ENCODE data around the gene TAF13. TPM values are rescaled to one million over a fixed set of nuclear protein-coding genes. Genes with fewer than 3 reads are reported as not detected.
"Not testable (repeated sequence)": the region's sequence is repeated elsewhere in the genome, so short reads cannot be mapped to it uniquely, and the experiment has no call there.

TAF13 gene
- total and polyA plus RNA-seq, 8 donors, result 7.2 to 18.8 (median 11.9) TPM

- no peak for FAIRE-seq
- WGBS, 2 donors, result 23 to 33% methylated on average over 3 of the region's 3 CpGs
- H3K4me1 ChIP-seq, result peaks cover 0 to 7% (median 4%) of the 10 kb centered on the region in 3 donors
- peak overlapping the region; percentile 8 to 100 (median 92) for H3K4me3 ChIP-seq
- DNase-seq, result no peak
- H3K27ac ChIP-seq, result no peak overlapping the region
- ATAC-seq, result no peak
- intact Hi-C loops (cut with DNase I), result no loop called here
- no peak for TF ChIP-seq CTCF (IDR thresholded peaks at IDR 0.05)
- H3K27me3 ChIP-seq, result no peaks in the 10 kb centered on the region
- H3K9me3 ChIP-seq, result no peaks in the 10 kb centered on the region
- no peaks in the 10 kb centered on the region for H3K36me3 ChIP-seq
These were observed 35.2 kb downstream of the TAF13 start for GRCh38 chr1:109040627-109040988.

- TF ChIP-seq CTCF (IDR thresholded peaks at IDR 0.05), result no peak
- H3K9me3 ChIP-seq, result no peaks in the 10 kb centered on the region
- no peak for ATAC-seq
- H3K4me1 ChIP-seq, result no peaks in the 10 kb centered on the region
- no peak overlapping the region for H3K27ac ChIP-seq
- WGBS, 2 donors, result 96 to 98% methylated on average over 2 of the region's 2 CpGs
- H3K36me3 ChIP-seq, result no peaks in the 10 kb centered on the region
- no peak for DNase-seq
- no peaks in the 10 kb centered on the region for H3K27me3 ChIP-seq
- H3K4me3 ChIP-seq, result no peak overlapping the region
- intact Hi-C loops (cut with DNase I), result no loop called here
- no peak for FAIRE-seq
These were observed 41.4 kb downstream of the TAF13 start for GRCh38 chr1:109034382-109034781.

- H3K27ac ChIP-seq; H3K9me3 ChIP-seq; H3K27me3 ChIP-seq; intact Hi-C loops (cut with DNase I); H3K4me1 ChIP-seq; H3K4me3 ChIP-seq; H3K36me3 ChIP-seq; ATAC-seq; FAIRE-seq; DNase-seq: not testable (repeated sequence)
- WGBS, 2 donors, result 90 to 95% methylated on average over 8 of the region's 8 CpGs
These were observed 46.3 kb downstream of the TAF13 start for GRCh38 chr1:109029493-109029892.

- H3K4me1 ChIP-seq, result no peaks in the 10 kb centered on the region
- H3K9me3 ChIP-seq, result no peaks in the 10 kb centered on the region
- no peak for TF ChIP-seq CTCF (IDR thresholded peaks at IDR 0.05)
- H3K36me3 ChIP-seq, result no peaks in the 10 kb centered on the region
- FAIRE-seq, result no peak
- no peak for ATAC-seq
- H3K27ac ChIP-seq, result no peak overlapping the region
- intact Hi-C loops (cut with DNase I), result no loop called here
- H3K27me3 ChIP-seq, result no peaks in the 10 kb centered on the region
- no peak for DNase-seq
- no peak overlapping the region for H3K4me3 ChIP-seq
These were observed 48.0 kb downstream of the TAF13 start for GRCh38 chr1:109027841-109028240.

- H3K27ac ChIP-seq, result no peak overlapping the region
- no peak for TF ChIP-seq CTCF (IDR thresholded peaks at IDR 0.05)
- intact Hi-C loops (cut with DNase I), result no loop called here
- H3K4me1 ChIP-seq, result no peaks in the 10 kb centered on the region
- FAIRE-seq (no peak), ATAC-seq (no peak), DNase-seq (no peak)
- no peaks in the 10 kb centered on the region for H3K36me3 ChIP-seq
- WGBS, 2 donors, result 93 to 98% methylated on average over 6 of the region's 6 CpGs
- H3K27me3 ChIP-seq, result no peaks in the 10 kb centered on the region
- no peak overlapping the region for H3K4me3 ChIP-seq
- H3K9me3 ChIP-seq, result no peaks in the 10 kb centered on the region
These were observed 50.1 kb downstream of the TAF13 start for GRCh38 chr1:109025694-109026093.

- ATAC-seq (no peak), DNase-seq (no peak), FAIRE-seq (no peak)
- Histone ChIP-seq H3K36me3 (no peaks in the 10 kb centered on the region), H3K4me1 (no peaks in the 10 kb centered on the region), H3K27me3 (no peaks in the 10 kb centered on the region), H3K4me3 (no peak overlapping the region), H3K27ac (no peak overlapping the region), H3K9me3 (no peaks in the 10 kb centered on the region)
- no peak for TF ChIP-seq CTCF (IDR thresholded peaks at IDR 0.05)
- WGBS, 2 donors, result 94 to 100% methylated on average over 2 of the region's 2 CpGs
- intact Hi-C loops (cut with DNase I), result no loop called here
These were observed 51.2 kb downstream of the TAF13 start for GRCh38 chr1:109024646-109025045.
